ENCODE measurements around the gene VAMP5. TPM values are rescaled to one million over a fixed set of nuclear protein-coding genes. Genes with fewer than 3 reads are reported as not detected.

The VAMP5 gene
- total and polyA plus RNA-seq, 9 of the 15 experiments (the other 6 are each of a cell fraction or from before 2014, with no cell fraction given), result 0.54 to 1.9 (median 1.5) TPM; not detected in 2

DNA sequence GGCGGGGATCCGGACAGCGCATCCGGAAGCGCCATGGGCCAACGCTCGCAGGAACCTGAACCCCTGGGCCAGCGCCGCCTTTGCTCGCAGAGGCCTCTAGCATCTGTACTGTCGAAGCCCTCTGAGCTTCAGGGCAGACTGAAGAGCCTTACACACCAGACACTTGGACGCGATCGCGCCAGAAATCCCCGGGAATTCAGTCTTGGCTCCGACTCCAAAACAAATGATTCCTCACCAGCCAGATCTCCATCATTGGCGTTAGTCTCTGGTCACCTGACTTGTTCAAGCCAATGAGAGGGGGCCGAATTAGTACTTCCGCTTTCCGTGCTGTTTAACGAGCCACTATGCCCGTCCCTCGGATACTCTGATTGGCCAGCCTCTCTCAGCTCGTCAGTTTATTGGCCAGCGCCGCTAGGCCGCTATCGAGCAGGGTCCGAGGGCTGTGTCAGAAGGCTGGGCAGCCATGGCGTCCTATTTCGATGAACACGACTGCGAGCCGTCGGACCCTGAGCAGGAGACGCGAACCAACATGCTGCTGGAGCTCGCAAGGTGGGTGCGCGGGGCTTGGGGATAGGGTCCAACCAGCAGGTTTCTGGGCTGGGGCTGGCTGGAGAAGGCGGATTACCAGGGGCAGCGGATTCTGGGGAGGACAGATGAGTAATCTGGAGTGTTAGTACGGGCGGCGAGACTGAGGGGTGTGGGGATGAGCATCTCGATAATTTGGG lies 11.2 kb downstream of the VAMP5 start, which contains the start of gene RNF181 (continued):
- TF ChIP-seq ID3 (CRISPR knock-in tag; IDR thresholded peaks at IDR 0.05), result no peak
- no peak for TF ChIP-seq ID3 (tag; IDR thresholded peaks at IDR 0.05)
- TF ChIP-seq, protein P1, sequence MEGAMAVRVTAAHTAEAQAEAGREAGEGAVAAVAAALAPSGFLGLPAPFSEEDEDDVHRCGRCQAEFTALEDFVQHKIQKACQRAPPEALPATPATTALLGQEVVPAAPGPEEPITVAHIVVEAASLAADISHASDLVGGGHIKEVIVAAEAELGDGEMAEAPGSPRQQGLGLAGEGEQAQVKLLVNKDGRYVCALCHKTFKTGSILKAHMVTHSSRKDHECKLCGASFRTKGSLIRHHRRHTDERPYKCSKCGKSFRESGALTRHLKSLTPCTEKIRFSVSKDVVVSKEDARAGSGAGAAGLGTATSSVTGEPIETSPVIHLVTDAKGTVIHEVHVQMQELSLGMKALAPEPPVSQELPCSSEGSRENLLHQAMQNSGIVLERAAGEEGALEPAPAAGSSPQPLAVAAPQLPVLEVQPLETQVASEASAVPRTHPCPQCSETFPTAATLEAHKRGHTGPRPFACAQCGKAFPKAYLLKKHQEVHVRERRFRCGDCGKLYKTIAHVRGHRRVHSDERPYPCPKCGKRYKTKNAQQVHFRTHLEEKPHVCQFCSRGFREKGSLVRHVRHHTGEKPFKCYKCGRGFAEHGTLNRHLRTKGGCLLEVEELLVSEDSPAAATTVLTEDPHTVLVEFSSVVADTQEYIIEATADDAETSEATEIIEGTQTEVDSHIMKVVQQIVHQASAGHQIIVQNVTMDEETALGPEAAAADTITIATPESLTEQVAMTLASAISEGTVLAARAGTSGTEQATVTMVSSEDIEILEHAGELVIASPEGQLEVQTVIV (CRISPR knock-in tag; IDR thresholded peaks at IDR 0.05; ENCODE audit: borderline replicate concordance), result no peak
- no peak; a peak in 1 of 4 replicates for TF ChIP-seq ARNT (IDR thresholded peaks at IDR 0.05)
- TF ChIP-seq PURB (CRISPR knock-in tag; IDR thresholded peaks at IDR 0.05; ENCODE audit: low read depth), result no peak
- no peak for TF ChIP-seq TSC22D4 (tag; IDR thresholded peaks at IDR 0.05)
- TF ChIP-seq, protein P2, sequence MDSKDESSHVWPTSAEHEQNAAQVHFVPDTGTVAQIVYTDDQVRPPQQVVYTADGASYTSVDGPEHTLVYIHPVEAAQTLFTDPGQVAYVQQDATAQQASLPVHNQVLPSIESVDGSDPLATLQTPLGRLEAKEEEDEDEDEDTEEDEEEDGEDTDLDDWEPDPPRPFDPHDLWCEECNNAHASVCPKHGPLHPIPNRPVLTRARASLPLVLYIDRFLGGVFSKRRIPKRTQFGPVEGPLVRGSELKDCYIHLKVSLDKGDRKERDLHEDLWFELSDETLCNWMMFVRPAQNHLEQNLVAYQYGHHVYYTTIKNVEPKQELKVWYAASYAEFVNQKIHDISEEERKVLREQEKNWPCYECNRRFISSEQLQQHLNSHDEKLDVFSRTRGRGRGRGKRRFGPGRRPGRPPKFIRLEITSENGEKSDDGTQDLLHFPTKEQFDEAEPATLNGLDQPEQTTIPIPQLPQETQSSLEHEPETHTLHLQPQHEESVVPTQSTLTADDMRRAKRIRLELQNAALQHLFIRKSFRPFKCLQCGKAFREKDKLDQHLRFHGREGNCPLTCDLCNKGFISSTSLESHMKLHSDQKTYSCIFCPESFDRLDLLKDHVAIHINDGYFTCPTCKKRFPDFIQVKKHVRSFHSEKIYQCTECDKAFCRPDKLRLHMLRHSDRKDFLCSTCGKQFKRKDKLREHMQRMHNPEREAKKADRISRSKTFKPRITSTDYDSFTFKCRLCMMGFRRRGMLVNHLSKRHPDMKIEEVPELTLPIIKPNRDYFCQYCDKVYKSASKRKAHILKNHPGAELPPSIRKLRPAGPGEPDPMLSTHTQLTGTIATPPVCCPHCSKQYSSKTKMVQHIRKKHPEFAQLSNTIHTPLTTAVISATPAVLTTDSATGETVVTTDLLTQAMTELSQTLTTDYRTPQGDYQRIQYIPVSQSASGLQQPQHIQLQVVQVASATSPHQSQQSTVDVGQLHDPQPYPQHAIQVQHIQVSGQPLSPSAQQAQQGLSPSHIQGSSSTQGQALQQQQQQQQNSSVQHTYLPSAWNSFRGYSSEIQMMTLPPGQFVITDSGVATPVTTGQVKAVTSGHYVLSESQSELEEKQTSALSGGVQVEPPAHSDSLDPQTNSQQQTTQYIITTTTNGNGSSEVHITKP (IDR thresholded peaks at IDR 0.05; ENCODE audit: partially characterized antibody), result no peak
- TF ChIP-seq ZBTB33 (CRISPR knock-in tag; IDR thresholded peaks at IDR 0.05), result no peak
- TF ChIP-seq RFX1 (IDR thresholded peaks at IDR 0.05), result no peak
- TF ChIP-seq ZNF395 (CRISPR knock-in tag; IDR thresholded peaks at IDR 0.05), result no peak
- no peak; the same call in 1 of the 2 replicates for TF ChIP-seq ATF3 (IDR thresholded peaks at IDR 0.05)
- TF ChIP-seq ATF3 (CRISPR knock-in tag; conservative IDR thresholded peaks at IDR 0.05), result no peak
- TF ChIP-seq BRF2 (IDR thresholded peaks at IDR 0.05; ENCODE audit: borderline replicate concordance, insufficient read depth, insufficient read length), result no peak
- TF ChIP-seq HIVEP1 (CRISPR knock-in tag; IDR thresholded peaks at IDR 0.05), result no peak

Data from K562 (cell line).